ENCODE data around the gene CPT1A.

CPT1A gene

DNA sequence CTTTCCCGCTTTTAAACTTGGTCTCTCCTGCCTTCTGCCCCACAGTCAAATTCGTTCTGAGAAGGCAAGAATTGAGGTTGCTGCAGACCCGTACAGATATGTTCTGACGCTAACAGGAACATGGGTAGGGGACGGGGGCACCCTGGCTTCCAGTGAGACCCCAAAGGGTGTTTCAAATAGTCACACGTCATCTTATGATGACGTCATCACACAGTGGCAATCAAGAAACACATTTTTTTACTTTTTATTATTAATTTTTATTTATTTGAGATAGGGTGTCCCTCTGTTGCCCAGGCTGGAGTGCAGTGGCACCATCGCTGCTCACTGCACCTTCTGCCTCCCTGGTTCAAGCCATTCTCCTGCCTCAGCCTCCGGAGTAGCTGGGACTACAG is 67.5 kb downstream of the CPT1A start:
- DNase-seq: no peak
- H3K27me3 ChIP-seq: no peaks in the 10 kb centered on the region
- intact Hi-C loops (cut with DNase I; ENCODE audit: low total_unique reads): no loop called here
- H3K36me3 ChIP-seq: peaks cover 97 to 100% (median 99%) of the 10 kb centered on the region in 3 donors
- H3K9me3 ChIP-seq: no peaks in the 10 kb centered on the region
- TF ChIP-seq, protein P1, sequence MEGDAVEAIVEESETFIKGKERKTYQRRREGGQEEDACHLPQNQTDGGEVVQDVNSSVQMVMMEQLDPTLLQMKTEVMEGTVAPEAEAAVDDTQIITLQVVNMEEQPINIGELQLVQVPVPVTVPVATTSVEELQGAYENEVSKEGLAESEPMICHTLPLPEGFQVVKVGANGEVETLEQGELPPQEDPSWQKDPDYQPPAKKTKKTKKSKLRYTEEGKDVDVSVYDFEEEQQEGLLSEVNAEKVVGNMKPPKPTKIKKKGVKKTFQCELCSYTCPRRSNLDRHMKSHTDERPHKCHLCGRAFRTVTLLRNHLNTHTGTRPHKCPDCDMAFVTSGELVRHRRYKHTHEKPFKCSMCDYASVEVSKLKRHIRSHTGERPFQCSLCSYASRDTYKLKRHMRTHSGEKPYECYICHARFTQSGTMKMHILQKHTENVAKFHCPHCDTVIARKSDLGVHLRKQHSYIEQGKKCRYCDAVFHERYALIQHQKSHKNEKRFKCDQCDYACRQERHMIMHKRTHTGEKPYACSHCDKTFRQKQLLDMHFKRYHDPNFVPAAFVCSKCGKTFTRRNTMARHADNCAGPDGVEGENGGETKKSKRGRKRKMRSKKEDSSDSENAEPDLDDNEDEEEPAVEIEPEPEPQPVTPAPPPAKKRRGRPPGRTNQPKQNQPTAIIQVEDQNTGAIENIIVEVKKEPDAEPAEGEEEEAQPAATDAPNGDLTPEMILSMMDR (IDR thresholded peaks at IDR 0.05): no peak
- H3K4me1 ChIP-seq: no peaks in the 10 kb centered on the region
- no peak overlapping the region for H3K27ac ChIP-seq
- no peak overlapping the region for H3K4me3 ChIP-seq

DNA sequence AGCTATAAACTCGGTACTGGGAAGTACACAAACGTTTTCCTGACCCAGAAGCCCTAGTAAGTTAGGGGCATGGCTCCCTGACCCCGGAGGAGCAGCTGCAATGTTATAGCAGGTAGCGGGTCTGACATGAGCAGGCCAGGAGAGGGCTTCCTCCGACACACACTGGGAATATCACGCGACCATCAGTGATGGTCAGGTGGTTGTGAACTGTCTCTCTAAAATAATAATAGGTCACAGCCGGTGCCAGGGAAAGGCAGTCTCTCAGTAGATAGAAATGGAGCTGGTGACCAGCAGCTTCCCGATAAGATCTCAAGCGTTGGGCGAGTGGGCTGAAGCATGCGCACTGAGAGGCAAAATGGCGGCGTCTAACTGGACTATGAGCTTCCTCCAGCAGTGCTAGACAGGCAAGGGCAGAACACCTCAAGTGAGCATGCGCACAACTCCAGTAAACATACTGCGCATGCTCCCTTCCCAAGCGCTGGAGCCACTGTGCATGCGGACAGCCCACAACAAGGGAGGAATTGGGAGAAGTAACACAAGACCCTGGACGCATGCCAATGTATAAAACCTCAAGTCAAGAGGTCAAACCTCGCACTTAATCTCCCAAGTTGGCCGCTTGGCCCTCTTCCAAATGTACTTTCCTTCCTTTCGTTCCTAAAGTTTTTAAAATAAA is 68.1 kb downstream of the CPT1A start:
- Histone ChIP-seq H3K4me3 (no peak overlapping the region), H3K27ac (no peak overlapping the region), H3K36me3 (peaks cover 98 to 100% (median 99%) of the 10 kb centered on the region in 3 donors), H3K27me3 (no peaks in the 10 kb centered on the region), H3K9me3 (no peaks in the 10 kb centered on the region), H3K4me1 (no peaks in the 10 kb centered on the region)
- DNase-seq: no peak
- TF ChIP-seq, protein P1 (IDR thresholded peaks at IDR 0.05): no peak
- intact Hi-C loops (cut with DNase I; ENCODE audit: low total_unique reads): no loop called here

DNA sequence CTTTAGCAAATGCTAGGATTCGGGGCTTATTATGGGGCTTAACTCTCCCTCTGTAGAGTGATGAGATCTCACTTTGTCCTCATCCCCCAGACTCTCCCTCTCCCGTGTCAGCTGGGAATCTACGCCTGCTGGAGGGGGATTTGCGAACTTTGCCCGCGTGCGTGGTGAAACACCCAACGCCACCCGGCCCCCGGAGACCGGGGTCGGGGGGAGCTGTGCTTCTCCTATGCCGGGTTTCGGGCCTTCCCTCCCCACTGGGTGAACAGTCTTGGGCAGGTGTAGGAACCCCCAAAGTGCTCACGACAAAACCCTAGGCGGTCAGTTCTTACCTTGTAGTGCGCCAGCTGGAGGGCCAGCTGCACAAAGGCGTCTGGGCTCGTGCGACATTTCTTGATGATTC is 68.8 kb downstream of the CPT1A start:
- peaks cover 96 to 97% (median 97%) of the 10 kb centered on the region in 3 donors for H3K36me3 ChIP-seq
- DNase-seq: no peak
- TF ChIP-seq, protein P1 (IDR thresholded peaks at IDR 0.05): no peak
- no peaks in the 10 kb centered on the region for H3K27me3 ChIP-seq
- no peak overlapping the region for H3K4me3 ChIP-seq
- no peaks in the 10 kb centered on the region for H3K9me3 ChIP-seq
- no peak overlapping the region for H3K27ac ChIP-seq
- no peaks in the 10 kb centered on the region for H3K4me1 ChIP-seq
- intact Hi-C loops (cut with DNase I; ENCODE audit: low total_unique reads): no loop called here

DNA sequence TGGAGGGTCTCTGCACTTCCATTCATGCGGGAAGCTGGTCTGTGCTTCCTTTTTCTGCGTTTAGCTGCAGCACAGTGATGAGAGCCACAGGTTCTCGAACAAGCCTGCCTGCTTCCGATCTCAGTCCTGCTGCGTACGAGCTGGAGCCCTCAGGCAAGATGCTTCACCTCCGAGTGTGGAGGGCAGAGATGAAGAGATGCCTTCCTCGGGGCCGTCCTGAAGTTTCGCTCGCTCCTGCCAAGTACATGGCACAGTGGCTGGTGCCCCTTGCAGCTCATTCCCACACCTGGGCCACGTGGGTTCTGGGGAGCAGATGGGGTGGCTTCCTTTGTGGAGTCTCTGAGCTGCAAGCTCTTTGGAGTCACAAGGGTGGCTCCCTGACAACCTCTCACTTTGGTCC is 70.9 kb downstream of the CPT1A start:
- TF ChIP-seq, protein P1 (IDR thresholded peaks at IDR 0.05): no peak
- H3K36me3 ChIP-seq: peaks cover 87 to 96% (median 92%) of the 10 kb centered on the region in 3 donors

DNA sequence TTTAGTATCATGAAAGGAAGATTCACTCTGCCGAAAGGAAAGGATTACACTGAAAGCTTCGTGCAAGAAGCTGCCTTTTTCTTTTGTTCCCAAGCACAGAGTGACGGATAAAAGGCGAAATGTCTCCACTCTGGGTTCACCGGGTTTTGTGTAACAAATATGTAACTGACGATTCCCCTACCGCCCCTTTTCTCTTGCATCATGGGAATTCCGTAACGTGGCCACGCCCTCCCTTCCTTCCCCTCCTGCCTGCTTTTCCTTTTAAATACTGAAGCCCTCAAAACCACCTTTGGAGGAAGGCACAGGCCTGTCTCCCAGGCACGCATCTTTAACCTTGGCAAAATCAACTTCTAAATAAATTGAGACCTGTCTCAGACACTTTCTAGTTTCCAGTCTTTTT is 74.0 kb downstream of the CPT1A start:
- no peaks in the 10 kb centered on the region for H3K4me1 ChIP-seq
- TF ChIP-seq, protein P1 (IDR thresholded peaks at IDR 0.05): no peak
- DNase-seq: no peak
- H3K4me3 ChIP-seq: no peak overlapping the region
- intact Hi-C loops (cut with DNase I; ENCODE audit: low total_unique reads): loop anchor here (2.0 kb wide), 1 partner anchor 73 kb away; no protein-coding TSS in a partner anchor
- H3K9me3 ChIP-seq: no peaks in the 10 kb centered on the region
- peaks cover 73 to 96% (median 86%) of the 10 kb centered on the region in 3 donors for H3K36me3 ChIP-seq
- no peaks in the 10 kb centered on the region for H3K27me3 ChIP-seq
- no peak overlapping the region for H3K27ac ChIP-seq

More for the DNA sequence above, 70.9 kb downstream of the CPT1A start:
- no peak overlapping the region for H3K4me3 ChIP-seq
- no peak overlapping the region for H3K27ac ChIP-seq
- no peaks in the 10 kb centered on the region for H3K4me1 ChIP-seq
- no peaks in the 10 kb centered on the region for H3K9me3 ChIP-seq
- H3K27me3 ChIP-seq: no peaks in the 10 kb centered on the region
- intact Hi-C loops (cut with DNase I; ENCODE audit: low total_unique reads): no loop called here
- no peak for DNase-seq
